HuH-7 (cell line): ENCODE data around the gene SEMA3C.

Experiments used
- DNase-seq: peaks from one replicate; pipeline ENCODE4 v3.0.0; 2011; ENCODE audit warnings: low spot score

SEMA3C gene

DNA sequence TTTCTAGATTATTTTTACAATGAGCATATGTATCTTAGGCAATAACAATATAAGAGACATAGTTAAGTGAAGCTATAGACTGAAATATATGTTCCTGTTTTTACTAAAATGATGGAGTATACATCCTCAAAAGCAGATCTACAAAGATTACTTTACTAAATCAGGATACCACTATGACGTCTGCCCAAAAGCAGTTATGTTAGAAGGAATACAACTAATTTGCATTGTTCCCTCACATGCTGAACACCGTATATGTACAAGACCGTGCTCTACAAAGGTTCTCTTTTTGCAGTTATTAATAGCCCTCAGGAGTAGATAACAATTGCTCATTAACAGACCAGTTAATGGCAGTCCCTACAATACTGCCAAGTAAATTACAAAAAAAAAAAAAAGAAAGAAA lies 143.0 kb downstream of the SEMA3C start:
- DNase-seq: no peak

DNA sequence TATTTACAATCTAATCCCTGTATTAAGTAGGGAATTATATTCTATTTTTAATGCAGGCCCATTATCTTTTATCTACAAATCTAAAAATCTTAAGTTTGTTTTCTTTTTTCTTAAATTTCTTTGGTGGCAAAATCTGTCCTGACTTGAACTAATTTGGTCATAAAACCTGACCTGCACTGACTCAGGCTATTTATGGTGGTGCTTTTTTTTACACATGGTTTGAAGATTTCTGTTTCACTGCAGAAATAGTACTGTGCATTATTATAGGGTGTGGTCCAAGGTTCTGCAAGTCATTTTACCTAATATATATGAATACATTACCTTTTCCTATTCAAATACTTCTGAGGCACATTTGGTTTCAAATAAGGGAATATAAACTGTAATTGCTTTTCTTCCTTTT lies 143.4 kb downstream of the SEMA3C start:
- no peak for DNase-seq

DNA sequence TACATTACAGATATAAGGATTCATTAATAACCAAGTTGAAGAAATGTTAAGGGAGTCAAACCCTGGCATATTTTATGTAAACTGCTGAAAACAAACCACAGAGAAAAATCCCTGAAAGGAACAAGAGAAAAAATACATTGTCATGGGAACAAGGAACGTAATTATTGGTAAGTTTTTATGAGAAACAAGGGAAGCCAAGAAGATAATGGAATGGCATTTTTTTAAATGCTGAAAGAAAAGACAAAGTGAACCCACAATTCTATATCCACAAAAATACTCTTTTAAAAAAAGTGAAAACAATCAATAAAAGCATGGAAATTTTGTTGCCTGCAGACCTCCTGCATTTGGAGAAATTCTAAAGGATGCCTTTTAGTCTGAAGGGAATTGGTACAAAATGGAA lies 144.0 kb downstream of the SEMA3C start:
- no peak for DNase-seq

DNA sequence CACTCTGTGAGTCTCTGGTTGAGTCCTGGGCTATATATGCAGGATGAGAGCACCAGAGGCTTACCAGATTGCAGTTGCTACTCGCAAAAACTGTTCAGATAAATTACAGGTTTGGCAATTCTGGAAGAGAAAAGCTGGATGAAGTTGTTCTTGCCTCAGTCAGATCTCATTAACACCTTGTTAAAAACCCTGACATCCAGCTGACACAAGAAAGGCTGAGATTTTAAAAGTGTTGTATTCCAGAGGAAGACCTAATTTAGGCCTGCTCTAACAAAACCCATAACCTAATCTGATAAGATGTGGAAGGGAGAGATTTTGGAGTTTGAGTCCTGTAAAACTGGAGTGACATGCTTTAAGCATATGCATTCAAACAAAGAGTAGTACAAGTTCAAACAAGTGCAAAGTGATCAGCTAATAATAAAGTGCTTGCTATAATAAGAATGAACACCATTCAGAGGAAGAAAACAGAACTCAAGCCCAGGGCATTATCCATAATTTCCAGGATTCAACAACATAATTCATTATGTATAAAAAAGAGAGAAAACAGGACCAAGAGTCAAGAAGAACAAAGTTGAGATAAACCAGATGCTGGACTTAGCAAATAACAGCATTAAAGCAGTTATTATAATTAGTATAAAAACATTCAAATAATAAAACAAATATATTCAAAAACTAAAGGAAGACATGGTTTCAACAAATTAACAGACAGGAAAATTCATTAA lies 144.9 kb downstream of the SEMA3C start:
- no peak for DNase-seq

DNA sequence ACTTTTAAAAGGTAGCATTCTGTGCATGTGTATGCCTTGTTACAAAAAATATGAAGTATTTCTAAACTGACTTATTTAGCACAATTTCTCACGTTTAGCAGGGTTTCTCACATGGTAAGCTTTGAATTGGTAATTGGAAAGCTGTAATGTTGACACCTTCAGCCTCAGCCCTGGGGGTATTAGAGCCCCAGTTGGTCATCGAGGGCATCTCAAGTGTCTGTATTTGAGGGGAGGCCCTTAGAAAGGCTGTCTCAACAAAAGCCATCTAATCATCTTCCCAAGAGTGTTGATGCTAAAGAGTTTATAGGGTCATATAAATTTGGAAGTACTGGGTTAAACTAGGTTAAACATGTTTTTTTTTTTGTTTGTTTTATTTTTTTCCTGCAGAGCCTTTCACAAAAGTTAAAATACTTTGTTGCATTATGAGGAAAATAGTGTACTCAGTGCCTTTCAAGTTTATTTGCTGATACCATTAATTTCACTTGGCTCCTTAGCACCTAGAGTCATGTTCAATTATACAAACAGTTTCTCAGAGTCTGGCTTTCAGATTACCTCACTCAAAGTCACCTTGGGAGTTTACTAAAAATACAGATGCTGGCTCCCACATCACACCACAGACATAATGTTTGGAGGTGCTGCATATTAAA lies 146.4 kb downstream of the SEMA3C start:
- no peak for DNase-seq

DNA sequence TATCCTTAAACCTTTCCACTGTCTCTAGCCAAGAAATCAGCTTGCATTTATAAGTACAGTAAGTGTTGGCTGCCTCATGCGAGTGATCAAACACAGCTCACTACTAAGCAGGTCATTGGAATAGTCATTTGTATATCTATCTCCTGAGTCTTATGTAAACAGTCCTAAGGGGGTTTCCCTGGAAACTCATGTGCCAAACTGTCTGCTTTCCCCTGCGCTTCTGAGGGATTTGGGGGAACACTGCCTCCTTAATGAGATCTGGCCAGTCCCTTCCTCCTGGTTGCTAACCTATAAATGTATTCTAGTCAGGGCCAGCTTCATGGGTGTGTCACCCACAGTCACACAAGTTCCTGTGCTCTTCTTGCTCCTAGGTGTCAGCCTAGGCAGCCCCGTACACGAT lies 147.3 kb downstream of the SEMA3C start:
- DNase-seq: no peak

DNA sequence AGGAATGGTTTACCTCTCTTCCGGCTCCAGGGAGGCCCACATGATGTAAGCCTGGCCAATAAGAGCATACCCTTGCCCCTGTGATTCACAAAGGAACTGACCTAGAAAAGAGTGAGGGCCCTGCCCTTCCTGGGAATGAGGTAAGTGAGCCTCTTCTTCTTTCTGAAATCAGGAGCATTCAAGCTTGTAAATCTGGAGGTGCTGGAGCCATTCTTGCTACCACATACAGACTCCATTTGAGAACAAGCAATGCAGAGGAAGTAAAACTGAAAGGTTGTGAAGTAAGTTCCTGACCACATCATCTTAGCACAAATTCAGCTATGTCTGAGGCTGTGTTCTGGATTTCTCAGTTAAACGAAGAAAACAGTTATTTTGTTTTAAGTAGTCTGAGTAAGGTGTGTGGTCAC lies 148.2 kb downstream of the SEMA3C start:
- DNase-seq: no peak

DNA sequence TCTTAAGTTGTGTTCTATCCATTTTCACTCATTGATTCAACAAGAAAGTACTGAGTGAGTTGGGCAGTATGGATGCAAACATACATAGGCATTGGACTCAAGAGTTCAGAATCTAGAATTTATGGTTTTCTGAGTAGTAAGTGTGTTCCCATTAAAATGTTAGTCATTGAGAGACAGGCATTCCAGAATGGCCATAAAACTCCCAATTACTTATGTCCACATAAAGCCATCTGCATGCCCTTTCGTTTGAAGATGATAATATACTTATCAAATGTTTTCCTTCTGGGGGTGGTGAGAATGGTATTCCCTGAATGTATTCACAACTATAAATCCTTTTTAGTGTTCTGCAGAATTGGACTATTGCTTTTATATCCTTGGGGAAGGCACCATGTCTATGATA lies 148.8 kb downstream of the SEMA3C start:
- DNase-seq: no peak

DNA sequence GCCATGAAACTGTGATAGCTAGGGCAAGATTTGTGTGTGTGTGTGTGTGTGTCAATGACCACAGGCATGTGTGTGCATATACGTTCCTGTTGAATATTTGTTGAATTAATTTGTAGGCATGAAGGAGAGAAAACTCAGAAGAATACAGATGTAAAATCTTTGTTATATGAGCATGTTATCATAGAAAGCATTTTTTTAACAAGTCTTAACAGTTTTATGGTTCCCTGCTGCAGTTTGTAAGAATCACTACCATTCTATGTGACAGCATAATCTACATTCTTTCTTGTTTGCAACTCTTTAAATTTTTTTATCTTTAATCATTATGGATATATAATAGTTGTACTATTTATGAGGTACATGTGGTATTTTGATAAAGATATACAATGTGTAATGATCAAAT lies 150.1 kb downstream of the SEMA3C start:
- DNase-seq: no peak

DNA sequence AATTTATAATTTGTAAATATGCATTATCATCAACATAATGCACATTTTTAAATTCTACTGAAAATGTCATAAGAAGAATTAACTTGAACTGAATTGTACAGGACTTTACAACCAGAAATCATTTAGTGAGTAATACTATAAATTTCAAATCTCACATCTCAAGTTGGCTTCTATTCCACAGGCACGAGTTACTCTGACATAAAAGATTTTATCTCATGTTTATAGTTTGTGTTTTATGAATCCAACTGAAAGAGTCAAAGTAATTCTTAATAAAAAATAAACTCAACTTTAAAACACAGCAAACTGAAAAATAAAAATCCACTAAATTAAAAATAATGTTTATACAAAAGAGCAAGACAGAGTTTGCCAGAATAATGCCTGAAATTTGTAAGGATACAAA lies 151.2 kb downstream of the SEMA3C start:
- no peak for DNase-seq

DNA sequence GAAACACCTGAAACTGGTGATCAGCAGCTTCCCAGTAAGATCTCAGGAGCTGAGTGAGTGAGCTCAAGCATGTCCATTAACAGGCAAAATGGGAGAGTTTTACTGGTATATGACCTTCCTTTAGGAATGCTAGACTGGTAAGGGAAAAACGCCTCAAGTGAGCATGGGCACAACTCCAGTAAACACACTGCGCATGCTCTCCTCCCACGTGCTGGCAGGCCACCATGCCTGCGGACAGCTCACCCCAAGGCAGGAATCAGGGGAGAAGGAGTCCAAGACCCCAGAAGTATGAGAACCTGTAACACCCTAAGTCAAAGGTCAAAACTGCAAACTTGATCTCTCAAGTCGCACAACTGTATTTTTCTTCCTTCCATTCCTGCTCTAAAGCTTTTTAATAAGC lies 152.1 kb downstream of the SEMA3C start:
- DNase-seq: no peak

DNA sequence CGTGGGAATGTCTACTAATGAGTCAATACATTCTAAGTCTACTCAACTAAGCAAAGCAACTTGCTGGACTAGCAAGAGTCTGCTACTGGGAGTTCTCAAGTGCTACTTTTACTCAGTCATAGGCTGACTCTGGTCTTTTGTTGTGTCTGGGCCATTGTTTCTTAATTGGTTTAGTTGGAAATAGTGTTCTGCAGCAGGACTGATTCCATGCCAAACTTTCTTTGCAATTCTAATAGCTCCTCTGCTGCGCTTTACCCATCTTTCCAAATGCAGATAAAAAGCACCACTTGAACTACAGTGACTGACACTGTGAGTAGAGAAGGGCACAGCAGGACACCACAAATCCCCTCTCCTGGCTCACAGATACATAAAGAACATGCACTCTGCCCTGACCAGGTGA lies 154.7 kb downstream of the SEMA3C start:
- DNase-seq: no peak

DNA sequence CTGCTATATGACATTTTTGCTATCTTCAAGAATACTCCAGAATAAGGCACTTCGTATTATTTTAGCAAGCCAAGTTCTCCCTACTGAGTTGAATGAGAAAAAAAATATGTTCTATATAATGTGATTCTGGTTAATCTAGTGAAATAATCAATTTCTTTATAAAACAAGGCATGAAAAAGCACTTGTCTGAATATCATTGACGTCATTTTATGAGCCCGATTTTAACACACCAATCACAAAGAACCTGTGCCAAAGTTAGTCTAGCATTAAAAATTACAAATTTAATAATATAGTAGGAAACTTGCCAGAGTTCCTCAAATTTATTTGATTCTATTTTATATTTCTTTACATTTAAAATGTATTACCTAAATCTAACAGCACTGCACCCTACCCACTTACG lies 155.1 kb downstream of the SEMA3C start:
- DNase-seq: no peak

DNA sequence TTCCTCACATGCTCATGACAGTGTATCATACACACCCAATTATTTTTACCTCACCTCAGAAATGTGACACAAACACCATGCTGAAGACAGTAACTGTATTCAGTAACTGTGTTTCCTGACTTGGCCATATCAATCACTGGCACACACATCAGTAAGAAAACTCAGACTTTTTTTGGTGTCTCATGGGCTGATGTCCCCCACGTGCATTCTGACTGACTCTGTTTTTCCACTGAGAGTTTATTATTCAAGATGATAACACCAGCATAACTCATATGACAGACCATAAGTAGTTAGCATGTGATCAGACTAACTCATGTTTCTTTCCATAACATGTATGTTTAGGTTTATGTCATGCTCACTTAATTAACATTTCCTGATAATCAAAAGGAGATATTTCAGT lies 155.6 kb downstream of the SEMA3C start:
- no peak for DNase-seq

DNA sequence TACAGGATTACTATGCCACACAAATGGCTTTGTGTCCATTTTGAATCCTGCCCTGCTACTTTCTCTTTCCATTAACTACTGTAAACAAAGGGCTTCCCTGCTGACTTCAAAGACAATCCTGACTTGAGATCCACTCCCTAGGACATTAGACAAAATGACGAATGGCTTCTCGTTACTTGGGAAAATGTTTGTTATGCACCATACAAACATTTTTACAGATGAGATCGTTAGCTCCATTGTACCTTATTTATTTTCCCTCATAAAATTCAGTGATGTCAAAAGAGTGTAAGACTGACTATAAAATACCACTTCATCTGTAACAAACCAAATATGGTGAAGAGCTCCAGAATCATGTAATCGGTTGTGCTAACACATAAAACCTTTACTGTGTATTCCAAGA lies 158.6 kb downstream of the SEMA3C start:
- no peak for DNase-seq

DNA sequence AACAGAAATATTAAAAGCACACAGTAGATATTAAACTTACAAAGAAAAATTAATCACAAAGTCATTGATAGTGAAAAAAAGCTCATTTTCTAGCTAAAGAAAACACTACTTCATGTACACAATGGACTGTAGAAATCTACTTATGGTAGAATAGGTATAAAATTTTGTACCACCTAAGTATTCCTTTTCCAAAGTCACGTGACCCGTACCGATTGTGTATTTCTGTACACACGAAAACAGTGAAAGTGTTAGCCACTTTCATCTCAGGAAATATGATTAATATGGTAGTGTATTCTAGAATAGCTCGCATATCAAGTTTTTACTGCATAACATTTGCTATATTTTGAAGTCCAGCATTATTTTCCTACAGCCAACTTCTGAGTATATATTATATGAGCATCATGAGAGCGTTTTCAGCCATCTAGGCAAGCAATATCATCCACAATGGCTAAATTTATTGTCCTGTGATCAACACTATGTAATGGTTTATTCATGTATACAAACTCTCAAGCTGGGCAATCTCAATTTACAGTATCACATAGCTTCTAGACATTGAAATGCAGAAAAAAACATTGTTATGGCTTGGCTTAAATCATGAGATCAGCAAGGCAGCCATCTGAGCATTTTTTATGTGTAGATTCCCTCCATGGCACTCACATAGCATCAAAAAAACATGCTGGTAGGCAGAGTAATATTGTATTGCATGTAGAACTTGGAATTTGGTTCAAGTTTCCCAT lies 165.7 kb downstream of the SEMA3C start:
- DNase-seq: no peak

DNA sequence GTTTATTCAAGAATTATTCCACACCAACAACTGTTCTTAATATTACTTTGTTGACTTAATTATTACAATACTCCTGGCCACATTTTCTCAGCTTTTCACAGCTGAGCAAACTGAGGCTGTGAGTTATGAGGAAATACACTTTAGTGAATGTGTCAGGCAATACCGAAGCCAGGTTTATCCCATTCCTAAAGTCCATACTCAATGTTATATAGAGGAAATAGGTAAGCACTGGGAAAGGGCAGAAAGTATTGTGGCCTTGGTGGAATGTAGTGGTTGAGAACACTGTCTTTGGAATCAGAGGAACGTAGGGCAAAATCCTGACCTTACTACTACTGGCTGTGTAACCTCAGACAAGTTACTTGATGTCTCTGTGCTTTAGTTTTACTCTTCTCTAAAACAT lies 169.6 kb downstream of the SEMA3C start:
- DNase-seq: no peak

DNA sequence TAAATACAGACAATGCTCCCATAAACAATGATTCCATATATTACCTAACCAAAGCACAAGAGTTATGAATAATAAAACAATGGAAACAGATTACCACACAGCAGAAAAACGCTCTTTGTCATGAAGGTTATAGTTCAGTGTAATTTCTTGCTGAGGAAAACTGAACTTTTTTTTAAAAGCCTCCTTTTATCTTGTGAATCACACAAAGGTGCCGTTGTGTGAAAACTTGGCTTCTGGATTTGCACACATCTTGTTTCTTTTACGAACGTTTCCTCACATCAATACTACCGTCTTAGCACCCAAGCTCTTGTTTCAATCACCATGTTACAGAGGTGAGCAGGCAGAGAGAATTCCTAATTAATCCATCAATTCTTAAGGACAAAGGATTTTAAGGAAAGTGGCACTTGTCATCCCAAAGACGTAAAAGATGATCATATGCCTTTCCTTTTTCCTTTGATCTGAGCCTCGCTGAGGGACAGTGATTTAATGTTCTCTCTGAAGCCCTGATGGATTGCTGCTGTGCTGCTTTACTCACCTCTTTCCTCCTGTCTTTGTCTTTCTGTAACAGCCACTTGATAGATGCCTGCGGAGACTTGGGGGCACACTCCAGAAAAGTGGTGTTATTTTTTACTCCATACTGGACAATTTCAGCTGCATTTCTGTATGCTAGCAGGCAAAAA lies 170.3 kb downstream of the SEMA3C start:
- no peak for DNase-seq

DNA sequence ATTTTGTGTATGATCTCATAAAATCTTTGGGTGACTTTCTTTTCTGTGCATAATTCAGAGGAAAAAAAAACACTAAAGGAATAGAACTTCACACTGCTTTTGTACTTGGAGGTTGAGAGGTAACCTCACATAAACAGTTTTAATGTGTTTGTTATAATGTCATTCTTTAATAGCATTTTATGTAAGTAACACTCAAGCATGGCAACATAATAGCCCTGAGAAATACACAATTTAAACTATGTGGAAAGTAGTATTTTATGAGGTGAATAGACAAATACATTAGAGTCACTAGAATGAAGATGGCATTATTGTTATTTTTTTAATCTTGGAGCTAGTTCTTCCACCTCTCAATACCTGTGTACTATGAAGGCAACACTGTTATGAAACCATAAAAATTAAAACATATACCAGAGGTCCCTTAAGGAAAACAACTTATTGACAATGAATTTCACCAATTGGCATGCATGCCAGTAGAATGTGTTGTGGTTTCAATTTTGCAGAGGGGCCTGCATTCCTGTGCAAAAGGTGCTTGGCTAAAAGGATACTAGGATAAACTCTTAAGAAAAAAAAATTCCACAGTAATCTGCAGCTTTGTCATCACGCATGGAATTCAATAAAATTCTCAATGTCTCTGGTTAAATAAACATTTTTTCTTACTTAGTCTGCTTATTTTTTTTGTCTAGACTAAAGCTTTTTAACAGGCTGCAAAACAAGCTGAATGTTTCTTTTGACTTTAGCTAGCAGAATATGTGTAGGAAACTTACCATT lies 177.9 kb downstream of the SEMA3C start:
- DNase-seq: no peak

DNA sequence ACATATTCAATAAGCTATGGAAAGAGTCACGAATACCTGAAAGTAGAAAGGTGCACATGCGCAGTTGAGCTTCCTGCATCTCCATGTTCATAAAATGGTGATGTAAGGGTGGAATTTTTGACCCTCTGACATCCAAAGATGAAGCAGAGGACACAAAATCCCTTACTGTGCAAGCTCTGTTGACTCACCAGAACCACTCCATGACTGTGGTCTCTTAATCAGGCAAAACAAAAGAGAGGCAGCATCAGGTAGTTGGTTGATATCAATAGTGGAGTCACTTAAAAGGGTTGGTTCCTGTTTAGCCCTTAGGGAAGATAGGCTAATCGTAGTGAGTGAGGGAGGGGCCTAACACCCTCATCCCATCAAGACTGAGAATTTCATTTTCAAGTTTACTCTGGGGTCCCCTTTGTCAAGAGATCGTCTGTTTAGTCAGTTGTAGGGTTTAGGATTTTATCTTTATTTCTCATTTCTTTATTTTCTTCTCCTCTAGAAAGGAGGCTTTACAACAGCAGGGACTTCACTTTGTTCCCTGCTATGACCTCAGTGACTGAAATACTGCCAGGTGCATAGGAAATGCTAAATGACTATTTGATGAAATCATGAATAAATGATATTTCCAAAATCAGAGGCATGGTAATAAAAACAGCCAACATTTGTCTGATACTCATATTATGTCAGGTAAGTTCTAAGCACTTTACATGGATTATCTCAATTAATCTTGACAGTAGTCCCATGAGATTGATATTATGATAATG lies 182.3 kb downstream of the SEMA3C start:
- no peak for DNase-seq

DNA sequence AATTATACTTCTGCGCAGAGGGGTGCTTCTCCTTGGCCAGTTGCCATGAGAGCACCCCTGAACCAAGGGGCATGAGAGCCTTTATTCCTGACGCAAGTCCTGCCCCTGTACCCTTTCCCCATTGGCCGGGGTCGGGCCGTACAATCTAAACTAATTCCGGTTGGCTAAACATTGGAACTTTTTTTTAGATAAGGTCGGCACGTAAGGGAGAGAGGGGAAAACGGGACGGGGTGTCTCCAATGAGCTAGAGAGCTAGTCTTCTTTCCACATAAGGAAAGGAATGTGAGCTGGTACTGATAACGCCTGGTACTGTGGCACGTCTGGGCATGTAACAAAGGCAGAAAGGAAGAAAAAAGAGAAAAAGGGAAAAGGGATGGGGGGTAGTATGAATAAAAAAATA lies 183.5 kb downstream of the SEMA3C start:
- no peak for DNase-seq
